Neural progenitor cell (in vitro differentiated cells): ENCODE measurements around the gene SLC38A10. TPM values are rescaled to one million over a fixed set of nuclear protein-coding genes. Genes with fewer than 3 reads are reported as not detected.

Experiments used
- DNase-seq: peaks from one replicate; pipeline ENCODE4 v3.0.0-alpha.2; 2016; ENCODE audit warnings: low spot score
- H2AFZ ChIP-seq: fragments of 200-600 bp; sonication (generic); replicated peaks from 2 replicates; pipeline ENCODE4 v1.6.1; 2016; ENCODE audit warnings: antibody characterized with exemption
- H3F3A ChIP-seq: fragments of 200-600 bp; sonication (generic); 2 replicates; pipeline ENCODE4 v1.6.1; 2016; ENCODE audit warnings: antibody characterized with exemption, low read depth
- H3K27ac ChIP-seq: fragments of 200-600 bp; sonication (generic); 2 replicates; pipeline ENCODE4 v1.5.1; 2016; ENCODE audit warnings: mild to moderate bottlenecking
- H3K27me3 ChIP-seq: fragments of 200-600 bp; sonication (generic); 2 replicates; pipeline ENCODE4 v1.6.1; 2016; ENCODE audit warnings: mild to moderate bottlenecking, moderate library complexity
- H3K36me3 ChIP-seq: fragments of 200-600 bp; sonication (generic); 2 replicates; pipeline ENCODE4 v1.5.1; 2016
- H3K4me1 ChIP-seq: fragments of 200-600 bp; sonication (generic); 2 replicates; pipeline ENCODE4 v1.6.1; 2016; ENCODE audit warnings: mixed run types
- H3K4me2 ChIP-seq: fragments of 200-600 bp; sonication (generic); 2 replicates; pipeline ENCODE4 v1.6.1; 2016
- H3K4me3 ChIP-seq: fragments of 200-600 bp; sonication (generic); 2 replicates; pipeline ENCODE4 v1.5.1; 2016
- H3K79me2 ChIP-seq: fragments of 200-600 bp; sonication (generic); 2 replicates; pipeline ENCODE4 v1.6.1; 2016; ENCODE audit warnings: low read depth
- H3K9ac ChIP-seq: fragments of 200-600 bp; sonication (generic); 2 replicates; pipeline ENCODE4 v1.6.1; 2016
- H3K9me3 ChIP-seq: fragments of 200-600 bp; sonication (generic); 2 replicates; pipeline ENCODE4 v1.5.1; 2016; ENCODE audit warnings: low read depth
- H4K20me1 ChIP-seq: fragments of 200-600 bp; sonication (generic); 2 replicates; pipeline ENCODE4 v1.6.1; 2016; ENCODE audit warnings: low read depth
- H3K27ac Mint-ChIP-seq: 3 replicates; pipeline ENCODE4 v1.8.0; 2021; ENCODE audit warnings: mixed read lengths
- H3K27me3 Mint-ChIP-seq: 2 replicates; pipeline ENCODE4 v1.8.0; 2022; ENCODE audit warnings: low read depth, mild to moderate bottlenecking, inconsistent platforms, moderate library complexity, mixed read lengths; ENCODE audit not compliant: insufficient read depth
- H3K36me3 Mint-ChIP-seq: 3 replicates; pipeline ENCODE4 v1.8.0; 2021; ENCODE audit warnings: mixed read lengths
- H3K4me1 Mint-ChIP-seq: 3 replicates; pipeline ENCODE4 v1.8.0; 2021; ENCODE audit warnings: mixed read lengths
- H3K4me3 Mint-ChIP-seq: 3 replicates; pipeline ENCODE4 v1.8.0; 2021; ENCODE audit warnings: mild to moderate bottlenecking, moderate library complexity, mixed read lengths
- H3K9me3 Mint-ChIP-seq: 3 replicates; pipeline ENCODE4 v1.8.0; 2020; ENCODE audit warnings: mixed read lengths
- CTCF ChIP-seq: fragments of 200-600 bp; sonication (generic); IDR thresholded peaks from 2 replicates; pipeline ENCODE4 v1.5.1; 2017; ENCODE audit warnings: antibody characterized with exemption, mild to moderate bottlenecking
- EZH2 ChIP-seq: fragments of 200-600 bp; sonication (generic); IDR thresholded peaks from 2 replicates; pipeline ENCODE4 v1.6.1; 2017; ENCODE audit warnings: antibody characterized with exemption, mild to moderate bottlenecking, moderate library complexity
- EZH2phosphoT487 ChIP-seq: fragments of 200-600 bp; sonication (generic); IDR thresholded peaks from 2 replicates; pipeline ENCODE4 v1.6.1; 2017; ENCODE audit warnings: antibody characterized with exemption
- total RNA-seq: library from RNA; depleted of rRNA; stranded (reverse); fragments of >200 nt; gene quantifications from 2 replicates; pipeline ENCODE4 v1.2.3, GENCODE V29; 2015; ENCODE audit warnings: low replicate concordance

SLC38A10 gene
- total RNA-seq, 1 donor from 2014 or later: 8.3 TPM

GRCh38 chr17:81249223-81250040, 45.7 kb downstream of the SLC38A10 start:
- Histone ChIP-seq H3K4me3 (no peak overlapping the region), H3K79me2 (no peaks in the 10 kb centered on the region), H3K27ac (no peak overlapping the region), H3K4me1 (no peaks in the 10 kb centered on the region), H3K36me3 (no peaks in the 10 kb centered on the region), H3F3A (peaks cover 11% of the 10 kb centered on the region), H4K20me1 (peaks cover 18% of the 10 kb centered on the region), H3K9ac (no peak overlapping the region), H3K4me2 (no peak overlapping the region), H3K27me3 (no peaks in the 10 kb centered on the region), H3K9me3 (no peaks in the 10 kb centered on the region), H2AFZ (no peak overlapping the region)
- H3K9me3 Mint-ChIP-seq: no peaks in the 10 kb centered on the region
- no peak overlapping the region for H3K27ac Mint-ChIP-seq
- TF ChIP-seq EZH2: no peak
- TF ChIP-seq EZH2phosphoT487: no peak
- no peak for TF ChIP-seq CTCF
- H3K36me3 Mint-ChIP-seq: peaks cover 8% of the 10 kb centered on the region
- peaks cover 10% of the 10 kb centered on the region for H3K27me3 Mint-ChIP-seq
- H3K4me1 Mint-ChIP-seq: peaks cover 31% of the 10 kb centered on the region
- DNase-seq: no peak
- H3K4me3 Mint-ChIP-seq: no peak overlapping the region

- Histone ChIP-seq H3F3A (peaks cover 6% of the 10 kb centered on the region), H3K27me3 (no peaks in the 10 kb centered on the region), H3K9ac (no peak overlapping the region), H3K4me3 (no peak overlapping the region), H3K9me3 (no peaks in the 10 kb centered on the region), H3K4me1 (no peaks in the 10 kb centered on the region), H2AFZ (no peak overlapping the region), H3K27ac (no peak overlapping the region), H3K79me2 (no peaks in the 10 kb centered on the region), H3K36me3 (no peaks in the 10 kb centered on the region), H3K4me2 (no peak overlapping the region), H4K20me1 (peaks cover 14% of the 10 kb centered on the region)
- Mint-ChIP-seq H3K4me3 (peak overlapping the region; percentile 53), H3K27me3 (peaks cover 7% of the 10 kb centered on the region), H3K27ac (peak overlapping the region; percentile 82), H3K36me3 (peaks cover 6% of the 10 kb centered on the region), H3K4me1 (peaks cover 26% of the 10 kb centered on the region), H3K9me3 (no peaks in the 10 kb centered on the region)
- no peak for TF ChIP-seq EZH2
- no peak for TF ChIP-seq EZH2phosphoT487
- TF ChIP-seq CTCF: no peak
- no peak for DNase-seq
Measured at GRCh38 chr17:81248649-81249048, 46.5 kb downstream of the SLC38A10 start.

- no peak for DNase-seq
- no peak overlapping the region for H3K4me2 ChIP-seq
- peaks cover 8% of the 10 kb centered on the region for H3F3A ChIP-seq
- peaks cover 15% of the 10 kb centered on the region for H3K4me1 Mint-ChIP-seq
- no peaks in the 10 kb centered on the region for H3K36me3 ChIP-seq
- peaks cover 12% of the 10 kb centered on the region for H4K20me1 ChIP-seq
- H3K9ac ChIP-seq: no peak overlapping the region
- H3K4me1 ChIP-seq: no peaks in the 10 kb centered on the region
- peaks cover 4% of the 10 kb centered on the region for H3K27me3 Mint-ChIP-seq
- H3K9me3 ChIP-seq: no peaks in the 10 kb centered on the region
- no peak overlapping the region for H3K4me3 Mint-ChIP-seq
- no peaks in the 10 kb centered on the region for H3K9me3 Mint-ChIP-seq
- peaks cover 2% of the 10 kb centered on the region for H3K36me3 Mint-ChIP-seq
- H3K79me2 ChIP-seq: no peaks in the 10 kb centered on the region
- TF ChIP-seq EZH2phosphoT487: no peak
- no peak for TF ChIP-seq EZH2
- no peak for TF ChIP-seq CTCF
- H3K27ac Mint-ChIP-seq: no peak overlapping the region
- no peak overlapping the region for H3K27ac ChIP-seq
- H2AFZ ChIP-seq: no peak overlapping the region
- no peak overlapping the region for H3K4me3 ChIP-seq
- no peaks in the 10 kb centered on the region for H3K27me3 ChIP-seq
Measured at GRCh38 chr17:81247339-81247990, 47.6 kb downstream of the SLC38A10 start.
